Esophagus squamous epithelium (tissue), 5 donors: ENCODE data around the gene SRRM2. TPM values are rescaled to one million over a fixed set of nuclear protein-coding genes. Genes with fewer than 3 reads are reported as not detected.

Experiments used
- DNase-seq: peaks from one replicate; lab custom pipeline; 2025; lab: John Stamatoyannopoulos, UW
- H3K27ac ChIP-seq, 4 donors: fragments of 200-600 bp; sonication (generic); one replicate each; pipeline ENCODE4 v1.5.1; 2016 to 2019; ENCODE audit warnings: mild to moderate bottlenecking in 1 of 4
- H3K27me3 ChIP-seq, 4 donors: fragments of 200-600 bp; sonication (generic); 1 replicate in 3 of 4; 2 replicates in 1 of 4; pipeline versions ENCODE4 v1.5.1 to v1.6.0; 2017 to 2021; ENCODE audit warnings: antibody characterized with exemption in 1 of 4
- H3K36me3 ChIP-seq, 3 donors: fragments of 200-600 bp; sonication (generic); one replicate each; pipeline ENCODE4 v1.5.1; 2016 to 2019
- H3K4me1 ChIP-seq, 3 donors: fragments of 200-600 bp; sonication (generic); one replicate each; pipeline ENCODE4 v1.5.1; 2017 to 2019
- H3K4me3 ChIP-seq, 4 donors: fragments of 200-600 bp; sonication (generic); 1 replicate in 3 of 4; 2 replicates in 1 of 4; pipeline ENCODE4 v1.5.1; 2016 to 2019; ENCODE audit warnings: mild to moderate bottlenecking in 2 of 4, moderate library complexity in 1 of 4
- H3K9me3 ChIP-seq, 3 donors: fragments of 200-600 bp; sonication (generic); one replicate each; pipeline ENCODE4 v1.5.1; 2016 to 2019
- POLR2A ChIP-seq, 4 donors: fragments of 450-650 bp; IDR thresholded peaks; one replicate each; pipeline ENCODE4 v1.6.1; 2017; ENCODE audit warnings: antibody characterized with exemption in 4 of 4, mild to moderate bottlenecking in 4 of 4, moderate library complexity in 3 of 4
- WGBS, 2 donors: methylation state at CpG; one replicate each; pipeline ENCODE4 v1.1.5; 2018; 5-methylcytosine and 5-hydroxymethylcytosine counted together
- intact Hi-C: fragments of 100-400 bp; cut with DNase I; formaldehyde crosslinking; loops from one replicate; pipeline ENCODE4 v1.15.0; 2022
- total RNA-seq, 4 donors: library from RNA; depleted of rRNA; stranded (reverse); fragments of >200 nt; gene quantifications; one replicate each; pipeline ENCODE4 v1.1.0, GENCODE V29; 2016
- TF ChIP-seq, protein P1 (sequence below), 6 experiments: fragments of 450-650 bp in 4 of 6; fragments of 200-600 bp in 2 of 6; sonication (generic) in 2 of 6; IDR thresholded peaks; one replicate each; pipeline ENCODE4 v1.5.1; 2016 to 2019; ENCODE audit warnings: antibody characterized with exemption in 6 of 6, mild to moderate bottlenecking in 4 of 6, moderate library complexity in 4 of 6
- donor health status: DM: yes; HTN: yes; CAD: no.

The SRRM2 gene
- total RNA-seq, 4 donors from 2014 or later: 80.7 to 290 (median 233) TPM

GRCh38 chr16:2711370-2712062, 40.9 kb upstream of the SRRM2 start:
- no peak for DNase-seq
- Histone ChIP-seq H3K36me3 (peaks cover 14 to 38% (median 24%) of the 10 kb centered on the region in 3 donors), H3K4me3 (no peak overlapping the region), H3K4me1 (peaks cover 4 to 25% (median 5%) of the 10 kb centered on the region in 3 donors), H3K27me3 (peaks cover 0 to 16% (median 0%) of the 10 kb centered on the region in 4 donors), H3K27ac (peak overlapping the region in 2 of 4 donors; percentile 51 to 52), H3K9me3 (no peaks in the 10 kb centered on the region)
- 40 to 56% methylated on average over 8 to 13 of the region's 22 CpGs for WGBS, 2 donors
- no peak for TF ChIP-seq POLR2A (IDR thresholded peaks at IDR 0.05)
- TF ChIP-seq, protein P1, sequence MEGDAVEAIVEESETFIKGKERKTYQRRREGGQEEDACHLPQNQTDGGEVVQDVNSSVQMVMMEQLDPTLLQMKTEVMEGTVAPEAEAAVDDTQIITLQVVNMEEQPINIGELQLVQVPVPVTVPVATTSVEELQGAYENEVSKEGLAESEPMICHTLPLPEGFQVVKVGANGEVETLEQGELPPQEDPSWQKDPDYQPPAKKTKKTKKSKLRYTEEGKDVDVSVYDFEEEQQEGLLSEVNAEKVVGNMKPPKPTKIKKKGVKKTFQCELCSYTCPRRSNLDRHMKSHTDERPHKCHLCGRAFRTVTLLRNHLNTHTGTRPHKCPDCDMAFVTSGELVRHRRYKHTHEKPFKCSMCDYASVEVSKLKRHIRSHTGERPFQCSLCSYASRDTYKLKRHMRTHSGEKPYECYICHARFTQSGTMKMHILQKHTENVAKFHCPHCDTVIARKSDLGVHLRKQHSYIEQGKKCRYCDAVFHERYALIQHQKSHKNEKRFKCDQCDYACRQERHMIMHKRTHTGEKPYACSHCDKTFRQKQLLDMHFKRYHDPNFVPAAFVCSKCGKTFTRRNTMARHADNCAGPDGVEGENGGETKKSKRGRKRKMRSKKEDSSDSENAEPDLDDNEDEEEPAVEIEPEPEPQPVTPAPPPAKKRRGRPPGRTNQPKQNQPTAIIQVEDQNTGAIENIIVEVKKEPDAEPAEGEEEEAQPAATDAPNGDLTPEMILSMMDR (IDR thresholded peaks at IDR 0.05): no peak
- intact Hi-C loops: no loop called here

DNA sequence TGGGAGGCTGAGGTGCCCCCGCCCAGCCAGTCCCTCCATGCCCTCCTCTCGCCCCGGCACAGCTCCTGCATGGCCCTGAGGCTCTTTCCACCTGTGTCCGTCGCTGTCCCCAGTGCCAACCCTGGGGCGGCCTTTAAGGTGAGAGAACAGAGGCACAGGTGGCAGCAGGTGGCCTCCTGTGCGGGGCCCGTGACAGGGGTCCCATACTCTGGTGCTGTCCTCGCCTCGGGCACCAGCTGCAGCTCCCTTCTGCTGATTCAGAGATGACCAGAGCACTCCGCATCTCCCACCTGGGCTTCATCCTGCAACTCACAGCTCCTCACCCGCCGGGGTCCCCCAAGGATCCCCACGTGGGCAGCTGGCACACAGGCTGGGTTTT, 40.4 kb upstream of the SRRM2 start:
- peaks cover 4 to 25% (median 5%) of the 10 kb centered on the region in 3 donors for H3K4me1 ChIP-seq
- TF ChIP-seq POLR2A (IDR thresholded peaks at IDR 0.05): no peak
- TF ChIP-seq, protein P1 (IDR thresholded peaks at IDR 0.05): no peak
- peaks cover 13 to 33% (median 22%) of the 10 kb centered on the region in 3 donors for H3K36me3 ChIP-seq
- intact Hi-C loops: no loop called here
- no peaks in the 10 kb centered on the region for H3K9me3 ChIP-seq
- no peak for DNase-seq
- no peak overlapping the region for H3K4me3 ChIP-seq
- H3K27me3 ChIP-seq: peaks cover 0 to 18% (median 0%) of the 10 kb centered on the region in 4 donors
- peak overlapping the region in 2 of 4 donors; percentile 25 to 51 for H3K27ac ChIP-seq
- 54% methylated on average over 10 of the region's 14 CpGs; no CpG with 5 or more reads in 1 of the 2 donors for WGBS, 2 donors

DNA sequence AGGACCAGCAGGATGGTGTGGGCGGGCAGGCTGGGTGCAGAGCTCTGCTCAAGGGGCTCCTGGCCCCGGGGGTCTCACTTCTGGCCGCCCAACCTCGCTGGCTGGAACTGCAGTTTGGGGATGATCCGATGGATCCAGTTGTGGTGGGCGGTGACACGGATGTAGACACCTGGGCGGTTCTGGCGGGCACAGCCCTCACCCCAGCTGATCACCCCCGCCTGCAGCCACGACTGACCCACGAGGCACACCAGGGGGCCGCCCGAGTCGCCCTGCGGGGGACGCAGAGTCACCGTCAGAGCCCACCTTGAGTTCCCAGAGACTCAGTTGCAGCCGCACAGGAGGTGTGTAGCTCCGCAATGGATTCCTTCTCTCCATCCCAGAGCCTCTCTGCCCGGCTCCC, 39.9 kb upstream of the SRRM2 start:
- no peak for DNase-seq
- WGBS, 2 donors: 88 to 90% methylated on average over 2 to 4 of the region's 21 CpGs
- peaks cover 4 to 25% (median 5%) of the 10 kb centered on the region in 3 donors for H3K4me1 ChIP-seq
- H3K36me3 ChIP-seq: peaks cover 8 to 28% (median 17%) of the 10 kb centered on the region in 3 donors
- H3K9me3 ChIP-seq: no peaks in the 10 kb centered on the region
- intact Hi-C loops: no loop called here
- TF ChIP-seq, protein P1 (IDR thresholded peaks at IDR 0.05): no peak
- TF ChIP-seq POLR2A (IDR thresholded peaks at IDR 0.05): no peak
- no peak overlapping the region for H3K4me3 ChIP-seq
- peak overlapping the region in 1 of 4 donors; percentile 51 for H3K27ac ChIP-seq
- H3K27me3 ChIP-seq: peaks cover 0 to 18% (median 0%) of the 10 kb centered on the region in 4 donors

- TF ChIP-seq, protein P1 (IDR thresholded peaks at IDR 0.05): no peak
- no peak for TF ChIP-seq POLR2A (IDR thresholded peaks at IDR 0.05)
- no peak for DNase-seq
- no peak overlapping the region for H3K4me3 ChIP-seq
- 60 to 71% methylated on average over 1 to 7 of the region's 14 CpGs for WGBS, 2 donors
- peaks cover 0 to 18% (median 7%) of the 10 kb centered on the region in 3 donors for H3K36me3 ChIP-seq
- peak overlapping the region in 3 of 4 donors; percentile 50 to 95 (median 74) for H3K27ac ChIP-seq
- peaks cover 0 to 18% (median 0%) of the 10 kb centered on the region in 4 donors for H3K27me3 ChIP-seq
- H3K9me3 ChIP-seq: no peaks in the 10 kb centered on the region
- intact Hi-C loops: no loop called here
- H3K4me1 ChIP-seq: peaks cover 4 to 28% (median 5%) of the 10 kb centered on the region in 3 donors
Measured at GRCh38 chr16:2713523-2713922, 38.9 kb upstream of the SRRM2 start.
